ENCODE data around the gene DMWD. TPM values are rescaled to one million over a fixed set of nuclear protein-coding genes. Genes with fewer than 3 reads are reported as not detected.

Gene DMWD
- total RNA-seq, 3 donors from 2014 or later (not counting 1 experiment from before 2014, with no cell fraction given), result 66.2 to 82.1 (median 66.3) TPM

- no peaks in the 10 kb centered on the region for H3K9me3 ChIP-seq (ENCODE audit: control insufficient read depth, insufficient read depth, low read length)
- intact Hi-C loops (cut with micrococcal nuclease), result no loop called here
- no peak overlapping the region for H3K4me3 ChIP-seq (ENCODE audit: low read length)
- peaks cover 43% of the 10 kb centered on the region for H3K36me3 ChIP-seq (ENCODE audit: control insufficient read depth, insufficient read depth, low read length)
- Mint-ChIP-seq H3K27ac (no peak overlapping the region), H3K36me3 (no peaks in the 10 kb centered on the region), H3K4me3 (no peak overlapping the region), H3K27me3 (ENCODE audit: low read depth in 2 of 2) (no peaks in the 10 kb centered on the region), H3K9me3 (no peaks in the 10 kb centered on the region), H3K4me1 (peaks cover 0 to 3% of the 10 kb centered on the region in 2 donors)
- DNase-seq, result no peak
- no peaks in the 10 kb centered on the region for H3K27me3 ChIP-seq (ENCODE audit: control insufficient read depth, insufficient read depth, low read length)
- WGBS (ENCODE audit: insufficient coverage), result 96% methylated on average over 8 of the region's 8 CpGs
- ATAC-seq, result no peak
- peaks cover 13% of the 10 kb centered on the region for H3K4me1 ChIP-seq (ENCODE audit: control insufficient read depth, insufficient read depth, low read length)
- TF ChIP-seq CTCF (IDR thresholded peaks at IDR 0.05), result no peak
- no peak overlapping the region for H3K27ac ChIP-seq (ENCODE audit: low read length)
These were observed 28.5 kb upstream of the DMWD start for GRCh38 chr19:45821103-45821521.

- H3K27ac ChIP-seq (ENCODE audit: low read length), result no peak overlapping the region
- Mint-ChIP-seq H3K27ac (no peak overlapping the region), H3K4me3 (no peak overlapping the region), H3K4me1 (peaks cover 0 to 9% of the 10 kb centered on the region in 2 donors), H3K27me3 (ENCODE audit: low read depth in 2 of 2) (no peaks in the 10 kb centered on the region), H3K9me3 (no peaks in the 10 kb centered on the region), H3K36me3 (no peaks in the 10 kb centered on the region)
- H3K4me3 ChIP-seq (ENCODE audit: low read length), result no peak overlapping the region
- no peaks in the 10 kb centered on the region for H3K9me3 ChIP-seq (ENCODE audit: control insufficient read depth, insufficient read depth, low read length)
- H3K4me1 ChIP-seq (ENCODE audit: control insufficient read depth, insufficient read depth, low read length), result peaks cover 19% of the 10 kb centered on the region
- 92% methylated on average over 19 of the region's 20 CpGs for WGBS (ENCODE audit: insufficient coverage)
- no peak for TF ChIP-seq CTCF (IDR thresholded peaks at IDR 0.05)
- no peak for DNase-seq
- no peak for ATAC-seq
- H3K27me3 ChIP-seq (ENCODE audit: control insufficient read depth, insufficient read depth, low read length), result peaks cover 2% of the 10 kb centered on the region
- H3K36me3 ChIP-seq (ENCODE audit: control insufficient read depth, insufficient read depth, low read length), result peaks cover 38% of the 10 kb centered on the region
- intact Hi-C loops (cut with micrococcal nuclease), result no loop called here
These were observed 27.9 kb upstream of the DMWD start for GRCh38 chr19:45820413-45821102.

GRCh38 chr19:45819769-45820168 lies 27.1 kb upstream of the DMWD start:
- H3K36me3 Mint-ChIP-seq, result no peaks in the 10 kb centered on the region
- peak overlapping the region; percentile 26 to 42 for H3K27ac Mint-ChIP-seq
- H3K9me3 Mint-ChIP-seq, result no peaks in the 10 kb centered on the region
- no peak overlapping the region for H3K4me3 Mint-ChIP-seq
- intact Hi-C loops (cut with micrococcal nuclease), result loop anchor here (5.0 kb wide), 1 partner anchor 198 kb away; no protein-coding TSS in a partner anchor
- 98% methylated on average over 6 of the region's 6 CpGs for WGBS (ENCODE audit: insufficient coverage)
- no peak for ATAC-seq
- no peaks in the 10 kb centered on the region for H3K27me3 Mint-ChIP-seq (ENCODE audit: low read depth in 2 of 2)
- Histone ChIP-seq H3K4me3 (ENCODE audit: low read length) (no peak overlapping the region), H3K27me3 (ENCODE audit: control insufficient read depth, insufficient read depth, low read length) (peaks cover 2% of the 10 kb centered on the region), H3K4me1 (ENCODE audit: control insufficient read depth, insufficient read depth, low read length) (peaks cover 25% of the 10 kb centered on the region), H3K36me3 (ENCODE audit: control insufficient read depth, insufficient read depth, low read length) (peaks cover 30% of the 10 kb centered on the region), H3K27ac (ENCODE audit: low read length) (no peak overlapping the region), H3K9me3 (ENCODE audit: control insufficient read depth, insufficient read depth, low read length) (no peaks in the 10 kb centered on the region)
- no peak for DNase-seq
- TF ChIP-seq CTCF (IDR thresholded peaks at IDR 0.05), result no peak
- H3K4me1 Mint-ChIP-seq, result peaks cover 0 to 10% of the 10 kb centered on the region in 2 donors

All from natural killer cell (primary cell).